Activated T-cell treated with anti-CD3 and anti-CD28 coated beads for 4 hours (primary cell): Measurements from ENCODE around the gene DGKD.

ENCODE experiments used
- DNase-seq: peaks from one replicate; pipeline ENCODE4 v3.0.0-alpha.2; 2020

The DGKD gene

DNA sequence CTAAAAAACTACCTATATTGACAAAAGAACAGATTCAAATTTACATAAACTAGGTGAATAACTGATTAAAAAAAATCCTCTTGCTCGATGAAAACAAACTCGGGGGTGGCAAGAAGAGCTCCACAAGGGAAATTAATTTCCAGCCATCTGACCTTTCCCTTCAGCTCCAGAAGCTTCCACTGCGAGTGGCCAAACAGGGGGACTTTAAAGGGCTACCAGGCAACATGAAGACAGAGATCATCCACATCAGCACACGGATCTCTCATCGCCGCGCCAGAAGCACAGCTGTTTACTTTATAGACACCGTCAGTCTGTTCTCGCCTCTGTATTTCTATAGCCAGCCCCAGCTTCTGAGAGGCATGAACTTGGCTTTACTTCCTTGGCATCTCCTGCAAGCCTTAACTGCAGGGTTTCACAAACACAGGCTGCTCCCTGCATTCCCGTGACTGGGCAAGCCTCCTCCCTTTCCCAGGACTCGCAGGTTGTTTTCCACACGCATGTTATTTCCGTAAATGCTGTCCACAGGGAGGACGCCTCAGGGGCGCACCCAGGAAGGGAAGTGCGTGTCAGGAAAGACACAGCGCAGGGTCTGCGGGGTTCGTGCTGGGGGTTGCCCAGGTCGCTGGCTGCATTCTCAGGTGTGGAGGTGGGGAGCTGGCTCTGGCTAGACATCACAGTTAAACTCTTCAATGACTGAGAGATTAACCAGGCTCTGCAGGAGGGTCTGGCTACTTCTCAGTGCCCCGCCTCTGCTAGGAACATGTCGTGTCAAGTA lies 127.3 kb downstream of the DGKD start:
- no peak for DNase-seq

DNA sequence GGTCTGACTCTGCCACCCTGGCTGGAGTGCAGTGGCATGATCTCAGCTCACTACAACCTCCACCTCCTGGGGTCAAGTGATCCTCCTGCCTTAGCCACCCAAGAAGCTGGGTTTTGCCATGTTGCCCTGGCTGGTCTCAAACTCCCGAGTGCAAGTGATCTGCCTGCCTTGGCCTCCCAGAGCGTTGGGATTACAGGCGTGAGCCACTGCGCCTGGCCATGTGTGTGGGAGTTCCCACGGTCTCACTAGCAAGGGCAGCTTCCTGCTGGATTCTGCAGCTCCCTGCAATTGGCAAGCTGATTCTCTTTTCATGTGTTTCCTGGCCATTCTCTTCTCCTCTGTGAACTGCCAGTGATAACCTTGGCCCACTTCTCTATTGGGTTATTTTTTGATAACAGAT lies 128.3 kb downstream of the DGKD start:
- DNase-seq, result no peak

DNA sequence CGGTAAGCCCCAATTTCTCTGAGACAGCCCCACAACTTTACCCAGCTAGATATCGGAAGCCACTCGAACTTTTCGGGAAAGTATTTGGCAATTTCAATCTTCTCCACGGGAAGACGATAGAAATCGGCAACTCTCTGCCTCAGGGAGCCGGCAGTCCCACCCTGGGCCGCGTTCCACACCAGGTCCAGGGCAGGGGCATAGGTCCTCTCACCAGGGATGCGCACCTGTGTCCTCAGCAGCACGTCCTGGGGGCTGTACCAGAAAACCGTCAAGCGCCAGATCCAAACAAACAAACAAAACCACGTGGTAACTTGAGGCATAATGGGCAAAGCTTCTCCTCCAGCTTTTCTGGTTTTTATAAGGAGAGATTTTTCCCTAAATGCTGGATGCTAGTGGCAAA lies 131.4 kb downstream of the DGKD start:
- DNase-seq, result no peak

GRCh38 chr2:233486357-233486756 lies 132.1 kb downstream of the DGKD start:
- no peak for DNase-seq

DNA sequence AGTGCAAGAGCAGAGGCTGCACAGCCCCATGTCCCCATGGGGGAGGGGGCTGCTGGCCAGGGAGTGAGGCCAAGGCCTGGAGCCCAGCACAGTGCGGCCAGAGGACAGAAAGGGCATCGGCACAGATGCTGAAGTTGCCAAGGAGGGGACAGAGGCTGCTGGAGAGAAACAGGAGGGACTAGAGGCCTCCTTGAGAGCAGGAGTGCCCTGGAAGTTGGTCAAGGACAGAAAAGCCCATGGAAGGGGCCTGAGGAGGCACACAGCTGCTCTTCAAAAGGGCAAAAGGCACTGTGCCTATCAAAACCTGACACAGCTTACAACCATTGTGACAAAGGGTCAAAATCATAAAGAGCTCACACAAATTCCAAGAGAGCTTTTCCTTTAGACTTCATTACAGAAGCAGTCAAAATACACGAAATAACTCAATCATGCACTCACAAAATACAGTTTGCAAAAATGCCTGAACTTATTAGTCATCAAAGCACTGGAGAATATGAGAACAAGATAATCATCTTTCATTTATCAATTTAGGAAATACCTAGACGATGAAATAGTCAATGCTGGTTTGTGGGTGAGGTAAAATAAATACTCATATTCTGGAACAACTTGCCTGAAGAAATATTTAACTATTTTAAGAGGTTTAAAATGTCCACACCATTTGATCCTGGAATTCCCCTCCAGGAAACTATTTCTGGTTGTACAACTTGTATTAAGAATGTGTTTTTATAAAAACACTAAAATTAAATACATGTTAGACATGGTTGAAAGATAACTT lies 132.7 kb downstream of the DGKD start:
- DNase-seq, result no peak

DNA sequence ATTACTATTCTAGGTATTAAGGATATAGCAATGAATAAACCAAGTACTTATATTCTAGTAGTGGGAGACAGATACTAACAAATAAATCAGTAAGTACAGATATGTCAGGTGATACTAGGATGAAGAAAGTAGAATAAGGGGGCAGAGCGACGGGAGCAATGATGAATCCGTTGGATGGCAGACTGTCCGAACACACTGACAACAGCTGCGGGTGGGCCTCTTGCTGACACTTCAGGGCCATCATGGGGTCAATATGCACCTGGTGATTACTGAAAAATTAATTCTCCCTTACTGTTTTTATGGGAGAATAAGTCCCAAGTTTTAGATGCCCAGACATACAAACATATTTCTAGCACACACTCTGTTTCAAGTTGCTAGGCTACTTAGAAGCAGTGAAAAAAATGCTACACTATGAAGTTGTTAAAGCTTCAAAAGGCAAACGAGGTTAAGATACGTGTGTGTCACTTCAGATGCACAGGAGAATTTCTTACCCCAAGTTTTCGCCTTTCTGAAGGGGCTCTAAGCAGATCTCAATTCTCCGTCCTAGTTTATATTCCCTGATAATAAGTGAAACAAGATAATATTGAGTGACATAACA lies 133.6 kb downstream of the DGKD start:
- DNase-seq, result no peak

DNA sequence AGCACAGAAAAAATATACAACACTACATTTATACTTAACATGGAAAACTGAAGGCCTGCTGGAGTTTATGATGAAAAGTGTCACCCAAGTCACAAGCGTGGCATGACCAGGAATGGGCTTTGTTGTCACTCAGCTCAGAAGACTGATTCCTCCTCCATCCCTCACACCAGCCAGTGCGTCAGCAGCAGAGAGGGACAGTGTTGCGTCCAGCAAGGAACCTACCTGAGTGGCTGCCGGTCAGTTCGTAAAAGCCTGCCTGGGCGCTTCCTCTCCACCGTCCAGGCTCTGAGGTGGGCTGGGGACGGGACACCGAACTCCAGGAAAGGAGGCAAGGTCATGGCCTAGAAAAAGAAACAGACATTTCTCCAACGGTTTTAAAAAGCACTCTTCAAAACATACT lies 134.8 kb downstream of the DGKD start:
- no peak for DNase-seq

DNA sequence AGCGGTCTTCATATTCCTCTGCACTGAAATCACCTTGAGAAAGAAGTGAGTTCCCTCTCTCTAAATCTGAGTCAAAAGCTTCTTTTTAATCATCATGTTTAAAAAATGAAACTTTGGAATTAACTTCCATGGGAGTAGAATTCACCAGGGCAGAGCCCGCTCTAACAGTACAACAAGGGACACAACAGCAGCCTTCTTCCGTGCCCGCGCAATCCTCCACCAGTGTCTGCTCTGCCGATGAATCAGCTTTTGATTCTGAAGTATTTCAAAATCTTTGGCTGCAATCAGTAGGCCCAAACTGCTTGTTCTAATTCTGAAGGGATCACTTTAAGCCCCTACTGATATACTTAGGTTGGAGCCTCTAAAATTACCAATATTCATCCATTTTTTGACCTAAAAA lies 135.4 kb downstream of the DGKD start:
- no peak for DNase-seq

- DNase-seq, result no peak
Measured at GRCh38 chr2:233490831-233491230, 136.5 kb downstream of the DGKD start.

DNA sequence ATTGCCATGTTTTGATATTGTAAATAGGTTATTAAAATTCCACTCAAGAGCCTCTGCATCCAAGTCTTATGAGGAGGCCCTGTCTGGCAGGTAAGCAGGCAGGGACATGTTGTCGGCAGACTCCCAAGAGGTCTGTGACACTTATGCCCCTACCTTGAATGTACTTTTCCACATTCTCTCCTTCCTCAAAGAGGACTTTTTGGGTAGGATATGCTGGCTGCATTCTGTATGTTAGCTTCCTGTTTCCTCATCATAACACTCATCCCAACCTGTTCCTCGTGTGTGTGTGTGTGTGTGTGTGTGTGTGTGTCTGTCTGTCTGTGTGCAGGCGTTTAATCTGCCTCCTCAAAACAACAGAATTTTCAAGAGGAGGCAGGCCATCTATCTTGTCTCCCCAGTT lies 137.0 kb downstream of the DGKD start:
- DNase-seq, result no peak

DNA sequence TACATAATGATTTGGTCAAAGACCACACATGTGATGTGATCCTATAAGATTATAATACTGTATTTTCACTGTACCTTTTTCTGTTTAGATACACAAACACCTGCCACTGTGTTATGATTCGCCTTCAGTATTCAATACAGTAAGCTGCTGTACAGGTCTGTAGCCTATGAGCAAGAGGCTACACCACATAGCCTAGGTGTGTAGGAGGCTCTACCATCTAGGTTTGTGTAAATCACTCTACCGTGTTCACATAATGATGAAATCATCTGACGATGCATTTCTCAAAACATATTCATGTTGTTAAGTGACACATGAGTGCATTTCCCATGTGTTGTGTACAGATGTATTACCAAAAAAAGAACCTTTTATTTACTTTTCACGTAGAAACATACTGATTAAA lies 137.8 kb downstream of the DGKD start:
- DNase-seq, result no peak

- DNase-seq, result no peak
Measured at GRCh38 chr2:233492751-233493150, 138.5 kb downstream of the DGKD start.

DNA sequence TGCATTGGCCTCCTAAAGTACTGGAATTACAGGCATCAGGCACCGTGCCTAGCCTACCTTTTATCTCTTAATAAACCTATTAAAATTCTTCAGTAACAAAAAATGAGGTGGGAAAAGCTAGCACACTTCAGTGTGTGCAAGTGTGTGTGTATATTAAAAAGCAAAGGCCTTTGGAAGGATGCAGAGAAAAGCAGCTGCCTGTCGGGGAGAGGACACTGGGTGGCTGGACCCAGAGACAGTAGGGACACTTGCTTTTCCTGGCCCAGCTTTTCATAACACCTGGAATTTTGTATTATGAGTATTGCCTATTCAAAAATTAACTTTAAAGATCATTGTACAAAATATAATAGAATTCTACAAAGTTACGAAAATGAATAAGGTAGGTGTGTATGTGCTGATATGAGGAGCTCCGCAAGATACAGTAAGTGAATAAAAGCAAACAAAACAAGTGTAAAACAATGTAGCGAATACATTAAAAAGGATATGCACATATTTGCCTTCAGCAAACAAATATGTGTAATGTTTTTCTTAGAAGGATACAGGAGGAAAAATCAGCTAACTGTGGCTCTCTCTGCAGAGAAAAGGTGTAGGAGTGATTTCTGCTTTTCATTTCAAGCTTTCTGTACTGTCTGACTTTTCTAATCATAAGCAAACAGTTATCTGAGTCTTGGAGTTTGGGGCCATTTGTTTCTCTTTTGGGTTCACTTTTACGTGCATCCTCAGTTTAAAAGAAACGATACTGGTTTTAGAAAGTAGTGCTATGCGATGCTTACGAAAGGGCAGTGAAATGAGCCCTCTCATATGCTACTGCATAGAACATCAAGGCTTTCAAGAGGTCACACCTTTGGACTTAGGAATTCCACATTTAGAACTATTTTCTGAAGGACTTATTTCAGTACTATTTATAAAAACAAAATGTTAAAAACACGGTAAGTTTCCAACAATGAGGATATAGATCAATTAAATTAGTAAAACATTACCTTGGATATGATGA lies 141.5 kb downstream of the DGKD start:
- DNase-seq, result no peak

- DNase-seq, result no peak
Measured at GRCh38 chr2:233497692-233498091, 143.4 kb downstream of the DGKD start.

DNA sequence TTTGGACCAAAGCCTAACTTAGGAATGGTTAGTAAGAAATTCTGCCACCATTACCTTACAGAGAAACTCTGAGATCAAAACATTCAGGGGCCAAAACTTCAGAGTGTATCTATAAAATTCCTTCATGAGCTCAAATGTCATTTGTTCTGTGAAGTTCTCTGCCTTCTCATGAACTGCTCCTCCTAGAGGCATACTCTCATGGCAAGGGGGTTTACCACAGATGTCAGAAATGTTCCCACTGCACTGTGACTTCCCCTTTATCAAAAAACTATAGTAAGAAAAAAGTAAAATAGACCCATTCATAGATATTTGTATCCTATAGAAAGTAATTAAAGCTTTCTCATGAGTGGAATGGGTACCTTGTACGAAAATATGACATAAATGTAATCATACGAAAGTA lies 143.8 kb downstream of the DGKD start:
- no peak for DNase-seq

- DNase-seq, result no peak
Measured at GRCh38 chr2:233499928-233500327, 145.6 kb downstream of the DGKD start.

DNA sequence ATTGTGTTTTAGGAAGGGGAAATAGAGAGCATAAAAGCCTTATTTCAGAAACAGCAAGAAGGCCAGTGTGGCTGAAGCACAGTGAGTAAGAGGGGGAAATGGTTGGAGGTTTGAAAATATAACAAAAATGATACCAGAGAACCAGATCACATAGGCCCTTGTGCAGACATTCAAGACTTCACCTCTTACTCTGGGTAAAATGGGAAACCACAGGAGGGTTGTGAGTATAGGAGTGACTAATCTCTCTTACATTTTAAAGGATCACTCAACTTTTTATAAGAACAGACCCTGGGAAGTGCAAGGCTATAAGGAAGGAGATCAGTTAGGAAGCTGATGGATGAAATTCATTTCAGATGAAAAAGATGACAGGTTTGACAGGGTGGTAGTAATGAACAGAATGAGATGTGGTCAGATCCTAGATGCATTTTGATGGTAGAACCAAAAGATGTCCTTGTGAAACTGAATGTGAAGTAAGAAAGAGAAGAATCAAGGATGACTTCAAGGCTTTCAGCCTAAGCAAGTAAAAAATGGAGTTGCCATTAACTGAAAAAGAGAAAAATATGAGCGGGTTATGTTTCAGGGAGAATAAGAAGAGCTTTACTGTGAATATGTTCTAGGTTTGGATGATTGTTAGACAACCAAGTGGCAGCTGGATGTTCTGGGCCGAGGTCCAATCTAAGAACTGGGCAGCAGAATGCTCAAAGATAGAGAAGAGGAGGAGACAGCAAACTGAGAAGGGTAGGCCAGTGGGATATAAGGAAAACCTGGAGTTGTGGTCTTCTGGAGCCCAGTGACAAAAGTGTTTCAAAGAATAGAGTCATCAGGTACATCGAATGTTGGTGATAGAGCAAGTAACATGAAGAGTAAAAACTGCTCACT lies 147.1 kb downstream of the DGKD start:
- no peak for DNase-seq

GRCh38 chr2:233503481-233503880 lies 149.2 kb downstream of the DGKD start:
- DNase-seq, result no peak

GRCh38 chr2:233503947-233504637 lies 149.8 kb downstream of the DGKD start:
- DNase-seq, result no peak

DNA sequence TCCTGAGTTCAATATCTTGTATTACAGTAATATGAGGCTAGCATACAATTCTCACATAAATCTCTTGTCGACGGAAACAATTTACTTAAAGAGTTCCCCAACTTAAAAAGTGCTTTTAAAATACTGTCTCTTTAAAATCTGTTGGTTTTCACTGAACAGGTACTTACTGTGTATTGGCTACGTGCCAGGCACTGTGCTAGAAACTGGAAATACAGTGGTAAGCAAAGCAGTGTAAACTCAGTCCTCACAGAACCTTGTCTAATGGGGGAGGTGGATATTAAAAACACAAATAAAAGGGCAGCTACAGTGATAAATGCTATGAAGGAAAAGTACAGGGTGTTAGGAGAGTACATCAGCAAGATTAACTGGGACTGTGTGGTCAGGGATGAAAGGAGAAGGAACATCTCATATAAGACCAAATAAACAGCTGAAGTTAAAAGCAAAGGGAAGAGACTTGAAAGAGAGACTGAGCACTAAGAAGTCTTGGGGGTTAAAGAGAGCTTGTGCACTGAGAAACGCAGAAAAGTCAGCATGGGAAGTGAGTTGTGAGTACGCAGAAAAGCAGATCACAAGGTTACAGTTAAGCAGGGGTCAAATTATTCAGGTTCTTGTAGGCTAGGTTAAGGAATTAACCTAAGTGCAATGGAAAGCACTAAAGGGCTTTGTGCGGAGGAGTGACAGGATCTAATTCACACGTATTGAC lies 159.8 kb downstream of the DGKD start:
- no peak for DNase-seq
